ENCODE data around the gene ZNF620.
"Not testable (repeated sequence)": the region's sequence is repeated elsewhere in the genome, so short reads cannot be mapped to it uniquely, and the experiment has no call there.

The ZNF620 gene

DNA sequence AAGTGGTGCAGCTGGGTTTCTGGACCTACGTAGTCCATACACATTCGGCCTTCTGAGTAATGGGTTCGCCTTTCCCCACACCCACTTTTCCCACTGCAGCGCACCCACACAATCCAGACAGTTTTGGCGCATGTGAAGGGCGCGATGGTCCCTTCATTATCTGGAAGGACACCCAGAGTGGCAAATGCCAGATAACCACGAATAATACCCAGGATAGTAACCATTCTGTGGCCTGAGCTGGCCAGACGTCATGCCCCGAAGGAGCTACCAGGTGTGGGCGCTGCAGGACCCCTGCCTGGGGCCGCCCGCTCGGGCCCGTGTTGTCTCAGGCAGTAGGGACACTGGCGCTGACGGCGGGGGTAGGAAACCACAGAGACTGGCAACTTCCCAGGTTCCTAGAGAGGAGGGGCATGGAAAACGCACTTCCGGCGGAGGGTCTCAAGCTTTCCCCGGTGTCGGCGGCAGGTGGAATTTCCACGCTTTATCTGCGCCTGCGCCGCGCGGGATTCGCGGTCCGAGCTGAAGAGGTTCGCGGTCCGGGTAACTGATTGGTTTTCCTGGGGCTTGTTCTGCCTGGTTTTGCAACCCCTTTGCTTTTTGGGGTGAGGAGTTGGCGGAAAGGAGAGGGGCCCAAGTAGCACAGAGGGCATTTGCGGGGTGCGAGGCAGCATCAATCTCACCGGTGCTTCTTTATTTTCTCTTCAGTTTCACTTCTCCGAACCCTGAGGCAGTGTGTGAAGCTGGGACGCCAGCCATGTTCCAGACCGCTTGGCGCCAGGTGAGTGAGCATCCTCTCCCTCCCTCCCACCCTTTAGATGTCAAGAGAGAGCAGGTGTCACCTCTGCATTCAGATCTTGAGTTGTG, at the start of gene ZNF620:
Gene ZNF620, plus strand, starts transcription at position 441 of the 864 bp plus-strand sequence. Its CDS starts 314 bp downstream, at position 755.
- DNase-seq (ENCODE audit: low read depth) = peak; percentile 23

DNA sequence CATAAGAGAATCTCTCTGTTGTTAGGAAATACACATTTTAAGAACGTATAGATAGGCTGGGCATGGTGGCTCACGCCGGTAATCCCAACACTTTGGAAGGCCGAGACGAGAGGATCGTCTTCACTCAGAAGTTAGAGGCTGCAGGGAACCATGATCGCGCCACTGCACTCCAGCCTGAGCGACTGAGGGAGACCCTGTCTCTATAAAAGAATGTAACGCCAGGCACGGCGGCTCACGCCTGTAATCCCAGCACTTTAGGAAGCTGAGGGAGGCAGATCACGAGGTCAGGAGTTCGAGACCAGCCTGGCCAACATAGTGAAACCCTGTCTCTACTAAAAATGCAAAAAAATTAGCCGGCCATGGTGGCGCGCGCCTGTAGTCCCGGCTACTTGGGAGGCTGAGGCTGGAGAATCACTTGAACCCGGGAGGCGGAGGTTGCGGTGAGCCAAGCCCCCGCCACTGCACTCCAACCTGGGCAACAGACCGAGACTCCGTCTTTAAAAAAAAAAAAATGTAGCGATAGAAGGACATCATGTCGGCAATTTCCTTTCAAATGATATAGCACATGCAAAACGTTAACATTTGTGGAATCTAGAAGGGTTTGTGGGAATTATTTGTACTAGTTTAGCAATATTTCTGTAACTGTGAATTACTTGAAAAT, 49.4 kb upstream of the ZNF620 start:
- DNase-seq (ENCODE audit: low read depth) = no peak

DNA sequence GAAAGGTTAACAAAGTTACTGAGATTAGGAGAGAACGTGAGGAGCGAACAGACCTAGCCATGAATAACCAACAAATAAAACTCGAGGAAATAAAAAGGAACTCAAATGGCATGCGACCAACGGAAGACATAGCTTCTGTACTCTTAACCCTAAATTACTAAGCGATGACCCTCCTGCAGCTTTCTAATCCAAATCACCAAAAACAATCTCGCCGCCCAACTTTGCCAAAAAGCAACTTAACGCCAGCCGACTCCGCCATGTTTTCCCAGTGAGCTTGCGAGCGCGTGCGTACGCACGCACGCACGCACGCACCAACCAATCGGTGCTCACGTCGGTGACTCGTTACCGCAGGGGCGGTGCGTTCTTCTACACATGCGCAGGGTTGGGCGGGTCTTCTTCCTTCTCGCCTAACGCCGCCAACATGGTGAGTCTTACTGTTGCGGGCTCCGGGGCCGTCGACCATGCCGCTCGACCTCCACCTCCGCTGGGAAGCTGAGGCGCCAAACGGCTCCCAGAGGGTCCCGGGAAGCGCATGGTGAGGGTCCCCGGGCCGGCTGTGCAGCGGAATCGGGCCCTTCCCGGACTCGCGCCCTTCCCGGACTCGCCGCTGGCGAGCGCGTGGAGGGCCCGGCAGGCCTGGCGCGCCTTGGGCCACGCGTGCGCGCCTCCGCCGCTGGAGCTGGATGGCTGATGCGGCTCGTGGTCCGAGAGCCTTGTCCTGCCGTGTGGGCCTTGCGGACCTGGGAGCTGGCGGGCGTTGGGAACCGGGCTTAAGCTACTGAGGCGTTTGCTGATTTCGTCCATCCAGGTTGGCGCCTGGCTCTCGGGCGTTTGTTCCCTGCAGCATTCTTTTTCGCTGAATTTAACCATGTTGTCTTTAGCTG, 48.7 kb upstream of the ZNF620 start, which contains the start of gene RPL14:
Gene RPL14, plus strand, starts transcription at position 400 of the 884 bp plus-strand sequence. Its CDS starts 133 bp downstream, at position 533.
- DNase-seq (ENCODE audit: low read depth) = peak; percentile 92

DNA sequence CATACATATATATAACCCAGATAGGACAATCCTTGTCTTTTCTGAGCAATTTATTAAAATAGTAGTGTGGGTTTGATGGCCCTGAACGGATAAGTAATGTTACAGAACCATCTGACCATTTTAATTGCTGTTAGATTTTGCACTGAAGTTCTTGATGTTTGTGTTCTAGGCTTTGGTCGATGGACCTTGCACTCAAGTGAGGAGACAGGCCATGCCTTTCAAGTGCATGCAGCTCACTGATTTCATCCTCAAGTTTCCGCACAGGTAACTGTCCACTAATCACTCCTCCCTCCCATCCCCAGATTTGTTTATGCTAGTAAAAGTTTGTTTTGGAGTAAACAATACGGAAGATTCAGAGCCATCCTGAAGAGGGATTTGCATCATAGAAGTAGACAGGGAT, 47.4 kb upstream of the ZNF620 start:
- no peak for DNase-seq (ENCODE audit: low read depth)

DNA sequence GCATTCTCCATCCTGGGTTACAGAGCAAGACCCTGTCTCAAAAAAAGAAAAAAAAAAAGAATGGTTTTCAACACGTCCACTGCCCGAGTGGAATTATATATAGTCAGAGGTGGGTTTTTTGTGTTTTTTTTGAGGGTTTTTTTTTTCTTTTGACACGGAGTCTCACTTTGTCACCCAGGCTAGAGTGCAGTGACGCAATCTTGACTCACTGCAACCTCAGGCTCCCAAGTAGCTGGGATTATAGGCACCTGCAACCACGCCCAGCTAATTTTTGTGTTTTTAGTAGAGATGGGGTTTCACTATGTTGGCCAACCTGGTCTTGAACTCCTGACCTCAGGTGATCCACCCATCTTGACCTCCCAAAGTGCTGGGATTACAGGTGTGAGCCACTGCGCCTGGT, 45.4 kb upstream of the ZNF620 start:
- not testable (repeated sequence) for DNase-seq (ENCODE audit: low read depth)

DNA sequence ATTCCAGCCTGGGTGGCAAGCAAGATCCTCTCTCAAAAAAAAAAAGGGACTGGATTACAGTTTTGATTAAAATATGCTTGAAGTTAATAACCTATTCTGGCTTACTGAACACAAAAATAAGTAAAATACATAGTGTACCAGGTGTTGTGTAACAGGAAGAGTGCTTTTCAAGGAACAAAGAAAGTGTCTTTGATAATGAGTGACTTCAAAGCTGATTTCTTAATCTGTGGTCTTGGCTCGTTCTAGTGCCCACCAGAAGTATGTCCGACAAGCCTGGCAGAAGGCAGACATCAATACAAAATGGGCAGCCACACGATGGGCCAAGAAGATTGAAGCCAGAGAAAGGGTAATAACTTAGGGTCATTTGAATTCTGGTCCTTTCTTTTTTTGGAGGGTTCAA, 44.7 kb upstream of the ZNF620 start:
- DNase-seq (ENCODE audit: low read depth) = no peak

DNA sequence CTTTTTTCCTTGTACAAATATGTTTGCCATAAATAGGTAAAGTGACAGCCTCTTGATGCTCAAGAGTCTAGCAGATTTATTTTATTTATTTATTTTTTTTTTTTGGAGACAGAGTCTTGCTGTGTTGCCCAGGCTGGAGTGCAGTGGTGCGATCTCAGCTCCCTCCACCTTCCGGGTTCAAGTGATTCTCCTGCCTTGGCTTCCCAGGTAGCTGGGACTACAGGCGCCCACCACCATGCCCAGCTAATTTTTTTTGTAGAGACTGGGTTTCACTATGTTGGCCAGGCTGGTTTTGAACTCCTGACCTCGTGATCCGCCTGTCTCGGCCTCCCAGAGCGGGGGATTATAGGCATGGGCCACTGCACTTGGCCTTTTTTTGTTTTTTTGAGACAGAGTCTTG, 43.0 kb upstream of the ZNF620 start:
- DNase-seq (ENCODE audit: low read depth) = not testable (repeated sequence)

DNA sequence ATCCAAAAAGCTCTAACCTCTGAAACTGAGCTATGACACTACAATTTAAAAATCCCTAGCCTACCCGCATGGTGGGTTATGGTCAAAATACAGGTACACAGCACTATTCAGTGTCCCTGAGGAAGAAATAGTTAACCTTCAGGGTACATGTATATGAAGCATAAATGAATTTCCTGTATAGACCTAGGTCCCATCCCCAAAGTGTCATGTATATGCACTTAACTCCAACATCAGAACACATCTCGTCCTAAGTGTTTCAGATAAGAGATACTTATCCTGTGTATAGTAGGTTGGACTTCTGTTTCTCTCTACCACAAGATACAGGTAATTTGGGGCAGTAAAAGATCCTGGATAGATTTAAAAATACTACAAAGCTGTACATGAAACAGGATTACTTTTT, 42.3 kb upstream of the ZNF620 start:
- no peak for DNase-seq (ENCODE audit: low read depth)

DNA sequence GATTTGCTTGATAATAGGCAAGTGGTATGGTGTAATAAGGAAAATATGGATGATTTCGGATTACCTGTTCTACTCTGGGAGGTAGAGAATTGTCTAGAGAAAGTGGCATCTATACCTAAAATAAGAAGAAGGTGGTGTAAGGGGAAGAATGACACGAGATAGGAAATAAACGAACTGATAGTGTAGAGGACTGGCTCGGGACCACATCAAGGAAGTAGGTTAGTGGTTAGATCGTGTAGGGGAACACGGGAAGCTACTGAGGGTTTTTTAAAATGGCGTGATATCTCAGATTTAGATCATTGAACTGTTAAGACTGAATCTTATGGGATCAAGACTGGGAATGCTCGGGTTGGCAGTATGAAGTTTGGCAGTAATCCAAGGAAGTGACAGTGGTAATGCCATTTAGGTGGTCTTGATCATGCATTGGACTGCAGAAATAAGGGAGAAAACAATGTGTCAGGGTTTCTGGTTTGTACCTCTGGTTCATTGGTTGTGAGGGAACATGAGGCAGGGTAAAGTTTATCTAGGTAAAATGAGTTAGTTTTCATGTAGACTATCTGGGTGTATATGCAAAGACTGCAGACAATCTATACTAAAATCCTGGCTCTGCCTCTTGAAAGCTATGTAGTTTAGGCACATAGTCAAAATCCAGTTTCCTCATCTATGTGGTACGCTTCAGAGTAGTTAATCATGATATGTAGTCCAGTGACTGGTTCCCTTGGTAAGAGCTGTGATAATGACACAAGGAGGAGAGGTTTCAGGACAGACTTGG, 41.3 kb upstream of the ZNF620 start:
- DNase-seq (ENCODE audit: low read depth) = no peak

DNA sequence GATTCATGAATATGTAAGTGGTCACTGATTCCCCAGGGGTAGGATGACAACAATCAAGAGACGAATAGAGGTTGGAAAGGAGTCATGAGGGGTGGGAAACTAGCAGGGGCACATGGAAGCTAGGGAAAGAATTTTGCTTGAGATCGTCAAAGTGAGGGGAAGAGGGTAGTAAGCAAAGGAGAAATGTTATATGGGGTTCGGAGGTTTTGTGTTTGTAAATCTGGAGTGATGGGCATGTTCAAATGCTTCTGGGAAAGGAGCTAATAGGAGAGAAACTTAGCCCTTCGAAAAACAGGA, 40.8 kb upstream of the ZNF620 start:
- no peak for DNase-seq (ENCODE audit: low read depth)

DNA sequence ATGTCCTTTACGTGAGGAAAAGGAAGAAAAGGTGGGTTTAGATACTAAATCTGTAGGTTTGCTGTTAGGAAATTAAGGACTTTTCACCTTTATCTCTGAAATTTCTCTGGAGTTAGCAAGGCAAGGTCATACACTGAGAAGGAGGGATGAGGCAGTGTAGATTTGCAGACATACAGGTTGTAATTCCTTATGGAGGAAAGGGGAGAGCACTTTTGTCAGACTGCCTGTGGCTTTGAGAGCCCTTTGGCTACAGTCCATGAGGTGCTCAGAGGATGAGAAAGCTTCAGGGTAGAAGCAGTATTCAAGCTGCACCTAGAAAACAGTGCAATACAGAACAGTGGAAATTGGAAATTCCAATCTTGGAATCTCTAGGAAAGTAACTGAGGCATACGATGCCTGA, 40.4 kb upstream of the ZNF620 start:
- DNase-seq (ENCODE audit: low read depth) = no peak

DNA sequence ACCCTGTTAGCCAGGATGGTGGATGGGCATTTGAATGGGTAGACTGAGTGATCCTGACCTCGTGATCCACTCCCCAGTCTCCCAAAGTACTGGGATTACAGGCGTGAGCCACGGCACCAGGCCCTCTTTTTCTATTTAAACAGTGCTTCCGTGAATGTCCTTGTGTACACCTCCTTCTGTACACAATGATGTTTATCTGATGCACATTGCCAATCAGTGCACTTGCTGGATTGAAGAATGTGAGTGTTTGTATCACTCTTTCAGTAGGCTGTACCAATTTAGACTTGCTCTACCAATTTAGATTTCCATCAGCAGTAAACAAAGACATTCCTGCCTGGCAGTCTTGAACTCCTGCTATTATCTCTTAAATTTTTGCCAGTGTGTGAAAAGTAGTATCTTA, 37.8 kb upstream of the ZNF620 start:
- no peak for DNase-seq (ENCODE audit: low read depth)

DNA sequence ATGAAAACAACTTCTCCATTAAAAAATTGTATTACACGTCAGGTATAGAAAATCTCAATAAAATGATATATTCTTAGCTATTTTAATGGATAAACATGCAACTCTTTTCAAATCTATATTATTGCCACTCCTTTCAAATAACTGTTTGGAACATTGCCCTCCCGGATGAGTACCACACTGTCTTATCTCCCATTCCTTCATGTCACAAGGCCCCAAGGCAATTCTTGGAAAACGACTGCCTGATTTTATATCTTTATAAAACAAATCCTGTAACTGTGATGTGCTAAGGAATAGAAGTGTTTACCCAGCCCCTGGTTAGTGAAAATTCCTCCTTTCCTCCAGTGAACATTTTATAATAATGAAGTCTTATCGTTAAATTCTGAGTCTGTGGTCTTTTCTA, 35.1 kb upstream of the ZNF620 start:
- no peak for DNase-seq (ENCODE audit: low read depth)

DNA sequence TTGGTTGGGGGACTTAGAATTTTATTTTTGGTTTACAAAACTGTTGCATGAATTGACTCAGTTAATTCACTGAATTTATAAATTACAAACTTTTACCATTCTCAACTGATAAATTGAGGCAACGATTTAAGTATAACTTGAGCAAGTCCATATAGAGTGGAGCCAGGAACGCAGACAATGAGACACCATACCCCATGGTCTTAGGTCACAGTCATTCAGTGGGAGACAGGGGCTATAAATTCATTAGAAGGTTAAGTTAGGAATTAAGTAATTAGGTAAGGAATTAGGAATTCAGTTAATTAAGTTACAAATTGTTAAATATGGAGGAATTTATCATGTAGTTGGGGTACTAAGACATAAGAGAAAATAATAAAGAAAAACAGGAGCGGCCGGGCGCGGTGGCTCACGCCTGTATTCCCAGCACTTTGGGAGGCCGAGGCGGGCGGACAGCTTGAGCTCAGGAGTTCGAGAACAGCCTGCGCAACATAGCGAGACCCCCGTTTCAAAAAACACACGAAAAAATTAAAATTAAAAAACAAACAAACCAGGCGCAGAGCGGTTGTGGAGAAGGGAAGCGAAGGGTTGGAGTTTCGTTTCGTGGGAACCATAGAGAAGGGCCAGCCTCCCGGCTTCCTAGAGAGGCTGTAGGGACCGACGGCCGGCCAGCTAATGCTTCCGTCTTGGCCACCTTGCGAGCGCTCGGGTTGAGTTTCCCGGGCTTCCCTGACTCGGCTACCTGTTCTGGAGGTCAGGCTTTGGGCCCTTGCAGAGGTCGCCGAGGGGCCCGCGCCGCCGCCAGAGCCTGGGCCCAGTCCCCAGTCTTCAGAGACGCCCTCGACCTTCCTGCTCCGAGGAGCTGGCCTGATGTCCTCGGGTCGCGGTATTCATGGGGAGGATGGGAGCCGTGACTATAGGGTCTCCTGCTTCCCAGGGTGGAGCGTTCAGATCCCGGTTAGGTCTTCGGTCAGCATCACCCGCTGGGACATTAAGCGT, 29.1 kb upstream of the ZNF620 start, which contains the start of gene ZNF619:
Gene ZNF619, plus strand, starts transcription at position 645 of the 993 bp plus-strand sequence. CDS start 858 bp downstream, outside the sequence.
- peak; percentile 30 for DNase-seq (ENCODE audit: low read depth)

DNA sequence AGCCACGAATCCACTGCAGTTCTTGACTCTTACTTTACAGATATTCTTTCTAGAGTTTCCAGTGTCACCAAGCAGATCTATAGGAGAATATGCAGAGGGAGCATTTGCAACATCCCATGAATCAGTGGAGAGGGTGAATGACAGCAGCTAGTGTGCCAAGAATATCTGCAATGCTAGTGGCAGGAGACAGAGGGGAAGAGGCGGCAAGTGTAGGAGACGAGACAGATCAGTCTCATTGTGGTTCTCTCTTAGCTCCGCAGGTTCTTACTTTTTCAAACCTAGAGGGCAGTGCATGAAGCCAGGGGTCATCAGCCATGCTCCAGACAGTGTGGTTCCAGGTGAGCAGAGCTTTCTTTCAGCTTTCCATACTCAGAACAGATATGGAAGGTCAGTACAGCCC, 28.2 kb upstream of the ZNF620 start:
- DNase-seq (ENCODE audit: low read depth) = no peak

DNA sequence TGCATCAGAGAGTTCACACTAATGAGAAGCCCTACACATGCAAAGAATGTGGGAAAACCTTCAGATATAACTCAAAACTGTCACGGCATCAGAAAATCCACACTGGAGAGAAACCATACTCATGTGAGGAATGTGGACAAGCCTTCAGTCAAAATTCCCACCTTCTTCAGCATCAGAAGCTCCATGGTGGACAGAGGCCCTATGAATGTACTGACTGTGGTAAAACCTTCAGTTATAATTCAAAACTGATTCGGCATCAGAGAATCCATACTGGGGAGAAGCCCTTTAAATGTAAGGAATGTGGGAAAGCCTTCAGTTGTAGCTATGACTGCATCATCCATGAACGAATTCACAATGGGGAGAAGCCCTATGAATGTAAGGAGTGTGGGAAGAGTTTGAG, 18.7 kb upstream of the ZNF620 start:
- DNase-seq (ENCODE audit: low read depth) = no peak

DNA sequence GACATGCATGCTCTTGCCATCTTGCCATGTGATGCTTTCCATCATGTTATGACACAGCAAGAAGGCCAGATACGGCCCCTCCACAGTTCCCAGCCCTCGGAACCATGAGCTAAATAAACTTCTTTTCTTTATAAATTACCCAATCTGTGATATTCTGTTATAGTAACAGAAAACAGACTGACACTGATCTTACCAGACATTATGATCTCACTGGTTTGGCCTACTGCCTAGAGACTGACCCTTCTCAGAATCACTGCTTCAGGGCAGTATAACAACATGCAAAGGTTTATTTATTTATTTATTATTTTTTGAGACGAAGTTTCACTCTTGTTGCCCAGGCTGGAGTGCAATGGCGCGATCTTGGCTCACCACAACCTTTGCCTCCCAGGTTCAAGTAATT, 14.9 kb upstream of the ZNF620 start:
- DNase-seq (ENCODE audit: low read depth) = no peak

DNA sequence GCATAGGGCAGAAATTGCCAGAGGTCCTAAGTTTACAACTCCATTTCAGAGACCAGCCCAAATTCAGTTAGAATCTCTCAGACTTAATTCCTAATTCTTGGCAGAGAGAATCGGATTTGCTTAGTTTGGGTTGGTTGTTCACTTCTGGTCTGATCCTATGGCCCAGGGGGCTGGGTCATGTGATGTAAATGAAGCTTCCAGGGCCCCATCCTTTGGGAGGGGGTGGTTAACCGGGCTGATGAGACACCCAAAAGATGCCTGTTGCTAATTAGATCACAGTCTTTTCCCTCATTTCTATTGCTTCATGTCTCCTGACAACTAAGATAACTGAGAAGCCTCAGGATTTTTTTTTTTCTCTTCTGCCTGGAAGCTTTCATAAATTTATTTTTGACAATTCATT, 11.1 kb upstream of the ZNF620 start:
- DNase-seq (ENCODE audit: low read depth) = no peak

DNA sequence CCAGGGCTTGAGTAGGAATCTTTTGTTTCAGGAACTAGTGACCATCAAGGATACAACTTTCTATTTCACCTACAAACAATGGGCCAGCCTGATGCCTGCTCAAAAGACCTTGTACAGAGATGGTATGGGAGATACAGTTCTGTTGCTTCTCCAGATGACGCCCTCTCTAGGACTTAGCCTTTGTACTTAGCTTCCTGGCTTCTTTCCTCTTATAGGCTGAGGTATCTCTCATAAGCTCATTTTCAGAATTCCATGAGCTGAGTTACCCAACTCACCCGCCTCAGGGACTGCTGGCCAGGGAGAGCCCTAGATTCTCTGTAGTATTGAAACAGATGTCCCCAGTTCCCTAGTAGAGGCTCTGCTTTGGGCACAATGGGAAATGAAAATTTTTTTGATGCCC, 8.6 kb upstream of the ZNF620 start:
- DNase-seq (ENCODE audit: low read depth) = no peak

DNA sequence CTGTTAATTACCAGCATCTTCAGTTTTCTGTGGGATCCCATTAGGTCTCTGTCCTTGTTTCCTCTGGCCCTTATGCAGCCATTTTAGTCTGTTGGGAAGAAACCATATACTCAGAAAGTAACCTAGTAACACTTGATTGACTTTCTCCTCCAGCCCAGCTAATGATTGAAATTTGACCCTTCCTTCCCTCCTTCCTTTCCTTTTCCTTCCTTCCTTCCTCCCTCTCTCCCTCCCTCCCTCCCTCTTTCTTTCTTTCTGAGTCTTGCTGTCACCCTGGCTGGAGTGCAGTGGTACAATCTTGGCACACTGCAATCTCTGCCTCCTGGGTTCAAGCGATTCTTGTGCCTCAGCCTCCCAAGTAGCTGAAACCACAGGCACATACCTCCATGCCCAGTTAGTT, 5.9 kb upstream of the ZNF620 start:
- no peak for DNase-seq (ENCODE audit: low read depth)
